ENCODE measurements around the gene TTC9B. TPM values are rescaled to one million over a fixed set of nuclear protein-coding genes. Genes with fewer than 3 reads are reported as not detected.
"Not testable (repeated sequence)": the region's sequence is repeated elsewhere in the genome, so short reads cannot be mapped to it uniquely, and the experiment has no call there.

Gene TTC9B
- total and polyA plus RNA-seq, 2 experiments from 2014 or later, result 0.13 TPM; not detected in 1

GRCh38 chr19:40177286-40178070 lies 40.7 kb downstream of the TTC9B start:
- no peaks in the 10 kb centered on the region for H3K27me3 ChIP-seq
- no peak for TF ChIP-seq CTCF (IDR thresholded peaks at IDR 0.05; ENCODE audit: low read depth, low read length)
- DNase-seq (ENCODE audit: low read depth in 1 of 2, low spot score in 1 of 2), result no peak
- no peaks in the 10 kb centered on the region for H3K36me3 ChIP-seq
- H3K27ac ChIP-seq, result no peak overlapping the region
- no peak overlapping the region for H3K4me3 ChIP-seq
- no peaks in the 10 kb centered on the region for H3K9me3 ChIP-seq (ENCODE audit: low read depth)
- H3K4me1 ChIP-seq (ENCODE audit: low read depth), result no peaks in the 10 kb centered on the region

GRCh38 chr19:40175820-40176219 lies 42.4 kb downstream of the TTC9B start:
- Histone ChIP-seq H3K4me1 (ENCODE audit: low read depth) (no peaks in the 10 kb centered on the region), H3K36me3 (no peaks in the 10 kb centered on the region), H3K9me3 (ENCODE audit: low read depth) (no peaks in the 10 kb centered on the region), H3K27ac (no peak overlapping the region), H3K27me3 (no peaks in the 10 kb centered on the region), H3K4me3 (no peak overlapping the region)
- TF ChIP-seq CTCF (IDR thresholded peaks at IDR 0.05; ENCODE audit: low read depth, low read length), result no peak
- DNase-seq (ENCODE audit: low read depth in 1 of 2, low spot score in 1 of 2), result no peak

- Histone ChIP-seq H3K27me3 (no peaks in the 10 kb centered on the region), H3K4me1 (ENCODE audit: low read depth) (no peaks in the 10 kb centered on the region), H3K27ac (no peak overlapping the region), H3K36me3 (no peaks in the 10 kb centered on the region), H3K9me3 (ENCODE audit: low read depth) (no peaks in the 10 kb centered on the region), H3K4me3 (no peak overlapping the region)
- no peak for TF ChIP-seq CTCF (IDR thresholded peaks at IDR 0.05; ENCODE audit: low read depth, low read length)
- DNase-seq (ENCODE audit: low read depth in 1 of 2, low spot score in 1 of 2), result no peak
Observed at GRCh38 chr19:40174092-40174491, 44.1 kb downstream of the TTC9B start.

GRCh38 chr19:40171293-40171692 lies 46.9 kb downstream of the TTC9B start:
- not testable (repeated sequence) for DNase-seq (ENCODE audit: low read depth in 1 of 2, low spot score in 1 of 2); H3K27ac ChIP-seq; H3K27me3 ChIP-seq; H3K36me3 ChIP-seq; H3K9me3 ChIP-seq (ENCODE audit: low read depth); H3K4me1 ChIP-seq (ENCODE audit: low read depth); H3K4me3 ChIP-seq

GRCh38 chr19:40170303-40170989 lies 47.7 kb downstream of the TTC9B start:
- not testable (repeated sequence) for H3K9me3 ChIP-seq (ENCODE audit: low read depth); DNase-seq (ENCODE audit: low read depth in 1 of 2, low spot score in 1 of 2); H3K27ac ChIP-seq; H3K4me3 ChIP-seq; H3K36me3 ChIP-seq; H3K4me1 ChIP-seq (ENCODE audit: low read depth); H3K27me3 ChIP-seq

GRCh38 chr19:40169482-40170302 lies 48.5 kb downstream of the TTC9B start:
- H3K4me3 ChIP-seq; H3K27ac ChIP-seq; H3K4me1 ChIP-seq (ENCODE audit: low read depth); H3K27me3 ChIP-seq; H3K9me3 ChIP-seq (ENCODE audit: low read depth); DNase-seq (ENCODE audit: low read depth in 1 of 2, low spot score in 1 of 2); H3K36me3 ChIP-seq: not testable (repeated sequence)

Other genes starting within 250 kb of the TTC9B start
- 101 and 152 TPM in 2 replicates for gene PSMC4, start 247.2 kb downstream of the TTC9B start, total RNA-seq
- 87.2 and 126 TPM in 2 replicates for gene PSMC4, start 247.2 kb downstream of the TTC9B start, polyA plus RNA-seq
- 4.1 and 8.6 TPM in 2 replicates for gene ZNF546, start 221.3 kb downstream of the TTC9B start, total RNA-seq
- 3.2 and 6.6 TPM in 2 replicates for gene ZNF546, start 221.3 kb downstream of the TTC9B start, polyA plus RNA-seq
- 21.4 and 46.7 TPM in 2 replicates for gene ZNF780B, start 162.2 kb downstream of the TTC9B start, total RNA-seq
- gene ZNF780B, start 162.2 kb downstream of the TTC9B start, polyA plus RNA-seq, result 10.3 and 19.2 TPM in 2 replicates
- gene ZNF780A, start 127.4 kb downstream of the TTC9B start, total RNA-seq, result 15.4 and 20.8 TPM in 2 replicates
- gene ZNF780A, start 127.4 kb downstream of the TTC9B start, polyA plus RNA-seq, result 8.5 and 10.4 TPM in 2 replicates
- gene MAP3K10, start 27.0 kb downstream of the TTC9B start, total RNA-seq, result 19.8 and 30.5 TPM in 2 replicates
- gene MAP3K10, start 27.0 kb downstream of the TTC9B start, polyA plus RNA-seq, result 8.9 and 10.0 TPM in 2 replicates
- 0.21 TPM in 1 of 2 replicates, not detected in the other for gene CCNP, start 8.3 kb upstream of the TTC9B start, total RNA-seq
- gene CCNP, start 8.3 kb upstream of the TTC9B start, polyA plus RNA-seq, result 0.31 TPM in 1 of 2 replicates, not detected in the other
- 119 and 193 TPM in 2 replicates for gene AKT2, start 67.0 kb upstream of the TTC9B start, total RNA-seq
- 60.1 and 80.1 TPM in 2 replicates for gene AKT2, start 67.0 kb upstream of the TTC9B start, polyA plus RNA-seq
- gene C19orf47, start 130.0 kb upstream of the TTC9B start, total RNA-seq, result 16.4 and 35.7 TPM in 2 replicates
- 20.3 and 21.2 TPM in 2 replicates for gene C19orf47, start 130.0 kb upstream of the TTC9B start, polyA plus RNA-seq
- 833 and 875 TPM in 2 replicates for gene PLD3, start 130.3 kb upstream of the TTC9B start, total RNA-seq
- gene PLD3, start 130.3 kb upstream of the TTC9B start, polyA plus RNA-seq, result 827 and 866 TPM in 2 replicates
- gene HIPK4, start 171.8 kb upstream of the TTC9B start, total RNA-seq, result 0.12 and 0.18 TPM in 2 replicates
- gene HIPK4, start 171.8 kb upstream of the TTC9B start, polyA plus RNA-seq, result 0.14 and 1.7 TPM in 2 replicates
- 4.3 and 9.1 TPM in 2 replicates for gene PRX, start 195.0 kb upstream of the TTC9B start, total RNA-seq
- gene PRX, start 195.0 kb upstream of the TTC9B start, polyA plus RNA-seq, result 2.3 and 4.1 TPM in 2 replicates
- gene SERTAD1, start 207.6 kb upstream of the TTC9B start, total RNA-seq, result 14.4 and 18.8 TPM in 2 replicates
- 18.2 and 19.5 TPM in 2 replicates for gene SERTAD1, start 207.6 kb upstream of the TTC9B start, polyA plus RNA-seq
- gene SERTAD3, start 226.0 kb upstream of the TTC9B start, total RNA-seq, result 44.4 and 58.6 TPM in 2 replicates
- 66.2 and 73.8 TPM in 2 replicates for gene SERTAD3, start 226.0 kb upstream of the TTC9B start, polyA plus RNA-seq
- 56.7 and 93.8 TPM in 2 replicates for gene BLVRB, start 247.4 kb upstream of the TTC9B start, total RNA-seq
- 61.5 and 77.0 TPM in 2 replicates for gene BLVRB, start 247.4 kb upstream of the TTC9B start, polyA plus RNA-seq
- gene SPTBN4, start 248.6 kb upstream of the TTC9B start, total RNA-seq, result 2.3 and 5.5 TPM in 2 replicates
- 0.32 and 4.6 TPM in 2 replicates for gene SPTBN4, start 248.6 kb upstream of the TTC9B start, polyA plus RNA-seq

Measured in cardiac muscle cell (in vitro differentiated cells and primary cell).